HepG2 (cell line): Measurements from ENCODE around the gene ARHGAP45. TPM values are rescaled to one million over a fixed set of nuclear protein-coding genes. Genes with fewer than 3 reads are reported as not detected.

Source experiments
- ATF7 ChIP-seq, 2 experiments: fragments of 450-650 bp in 1 of 2; sonication (generic) in 1 of 2; formaldehyde crosslinking in 1 of 2; IDR thresholded peaks; 2 replicates each; pipeline versions ENCODE4 v1.4.0 to v1.6.1; 2016 to 2020; ENCODE audit warnings: antibody characterized with exemption in 1 of 2, mild to moderate bottlenecking in 1 of 2, missing genetic modification reagents in 1 of 2
- BORCS8-MEF2B ChIP-seq: sonication (generic); formaldehyde crosslinking; IDR thresholded peaks from 2 replicates; pipeline ENCODE4 v1.8.0; 2022; ENCODE audit warnings: mild to moderate bottlenecking, missing genetic modification reagents
- CBFB ChIP-seq: sonication (generic); formaldehyde crosslinking; IDR thresholded peaks from 2 replicates; pipeline ENCODE4 v1.4.0; 2020; ENCODE audit warnings: missing genetic modification reagents
- GFI1 ChIP-seq: sonication (generic); formaldehyde crosslinking; IDR thresholded peaks from 2 replicates; pipeline ENCODE4 v1.5.0; 2020; ENCODE audit warnings: missing genetic modification reagents, mild to moderate bottlenecking, borderline replicate concordance
- KLF15 ChIP-seq: sonication (generic); formaldehyde crosslinking; IDR thresholded peaks from 2 replicates; pipeline ENCODE4 v1.8.1; 2023; ENCODE audit warnings: borderline replicate concordance, mild to moderate bottlenecking, inconsistent platforms, missing genetic modification reagents, mixed read lengths
- MTERF4 ChIP-seq: sonication (generic); formaldehyde crosslinking; IDR thresholded peaks from 2 replicates; pipeline ENCODE4 v1.8.0; 2023; ENCODE audit warnings: mild to moderate bottlenecking, missing genetic modification reagents
- MTF2 ChIP-seq: sonication (generic); formaldehyde crosslinking; IDR thresholded peaks from 2 replicates; pipeline ENCODE4 v1.5.0; 2020; ENCODE audit warnings: missing genetic modification reagents, borderline replicate concordance
- PCBP1 ChIP-seq: fragments of 200-400 bp; formaldehyde crosslinking; IDR thresholded peaks from 2 replicates; pipeline ENCODE4 v1.6.1; 2017; ENCODE audit warnings: mild to moderate bottlenecking, low read depth, low read length, borderline replicate concordance
- PCBP2 ChIP-seq: fragments of 200-400 bp; formaldehyde crosslinking; optimal IDR thresholded peaks from 2 replicates; pipeline ENCODE3; 2018; ENCODE audit warnings: low read length, low read depth; ENCODE audit not compliant: poor library complexity, severe bottlenecking
- RARA ChIP-seq: IDR thresholded peaks from 2 replicates; pipeline ENCODE4 v1.6.1; 2016; ENCODE audit warnings: missing genetic modification reagents, missing compliant biosample characterization
- RBFOX2 ChIP-seq: fragments of 200-400 bp; formaldehyde crosslinking; IDR thresholded peaks from 2 replicates; pipeline ENCODE4 v1.6.1; 2017; ENCODE audit warnings: low read depth, mild to moderate bottlenecking, low read length
- RCOR2 ChIP-seq: IDR thresholded peaks from 2 replicates; pipeline ENCODE4 v1.6.1; 2016; ENCODE audit warnings: missing biosample characterization, missing genetic modification reagents
- SALL2 ChIP-seq: sonication (generic); formaldehyde crosslinking; IDR thresholded peaks from 2 replicates; pipeline ENCODE4 v1.8.1; 2023; ENCODE audit warnings: mild to moderate bottlenecking, missing genetic modification reagents, inconsistent platforms
- ZBTB34 ChIP-seq: sonication (generic); formaldehyde crosslinking; IDR thresholded peaks from 2 replicates; pipeline ENCODE4 v1.8.0; 2022; ENCODE audit warnings: mild to moderate bottlenecking, missing genetic modification reagents
- ZBTB7B ChIP-seq: sonication (generic); formaldehyde crosslinking; IDR thresholded peaks from 2 replicates; pipeline ENCODE4 v1.4.0; 2020; ENCODE audit warnings: missing genetic modification reagents
- ZNF142 ChIP-seq: sonication (generic); formaldehyde crosslinking; IDR thresholded peaks from 2 replicates; pipeline ENCODE4 v1.4.0; 2020; ENCODE audit warnings: missing genetic modification reagents
- ZNF747 ChIP-seq: sonication (generic); formaldehyde crosslinking; IDR thresholded peaks from 2 replicates; pipeline ENCODE4 v1.8.1; 2023; ENCODE audit warnings: missing genetic modification reagents, mild to moderate bottlenecking, borderline replicate concordance
- polyA plus RNA-seq, 8 experiments: library from polyadenylated mRNA; depleted of rRNA in 3 of 8; stranded (reverse) in 7 of 8; unstranded in 1 of 8; fragments of >200 nt; fragmentation: Illumina TruSeq in 4 of 8; extraction: Trizol in 4 of 8; gene quantifications; 2 replicates each; pipeline versions ENCODE4 v1.2.1 to v1.2.3, GENCODE V29; 2011 to 2016; ENCODE audit warnings: low read depth in 4 of 8, missing spikeins in 1 of 8, mixed read lengths in 1 of 8; ENCODE audit not compliant: insufficient read depth in 1 of 8
- total RNA-seq, 5 experiments: library from RNA; depleted of rRNA; stranded (reverse); fragments of >200 nt; fragmentation: Illumina TruSeq; extraction: Trizol; gene quantifications; 2 replicates each; pipeline ENCODE4 v1.2.3, GENCODE V29; 2016; ENCODE audit warnings: low read depth in 1 of 5
- TF ChIP-seq, protein P1 (sequence below): sonication (generic); formaldehyde crosslinking; IDR thresholded peaks from 2 replicates; pipeline ENCODE4 v1.4.0; 2020; ENCODE audit warnings: missing genetic modification reagents

ARHGAP45 gene
- total and polyA plus RNA-seq, 2 of the 13 experiments (the other 11 are each of a cell fraction or from before 2014, with no cell fraction given) = 0.84 to 32.0 TPM

- TF ChIP-seq ZNF142 (CRISPR knock-in tag) (no peak), ATF7 (IDR thresholded peaks at IDR 0.05) (no peak), ATF7 (CRISPR knock-in tag; IDR thresholded peaks at IDR 0.05) (no peak), KLF15 (0 out of 2 replicates have a peak, but pooled peaks have one; percentile 66), ZNF747 (0 out of 2 replicates have a peak, but pooled peaks have one; percentile 8), BORCS8-MEF2B (CRISPR knock-in tag) (no peak), PCBP2 (no peak), GFI1 (CRISPR knock-in tag) (no peak), ZBTB34 (CRISPR knock-in tag) (0 out of 2 replicates have a peak, but pooled peaks have one; percentile 19), RCOR2 (0 out of 2 replicates have a peak, but pooled peaks have one; percentile 17), PCBP1 (0 out of 2 replicates have a peak, but pooled peaks have one; percentile 78), SALL2 (CRISPR knock-in tag) (no peak), RBFOX2 (peak; percentile 73; the same call in 1 of the 2 replicates), RARA (CRISPR knock-in tag) (0 out of 2 replicates have a peak, but pooled peaks have one; percentile 15), ZBTB7B (CRISPR knock-in tag) (peak; percentile 52; the same call in 1 of the 2 replicates), MTF2 (CRISPR knock-in tag) (no peak), CBFB (CRISPR knock-in tag) (peak; percentile 94), MTERF4 (CRISPR knock-in tag) (no peak)
- TF ChIP-seq, protein P1, sequence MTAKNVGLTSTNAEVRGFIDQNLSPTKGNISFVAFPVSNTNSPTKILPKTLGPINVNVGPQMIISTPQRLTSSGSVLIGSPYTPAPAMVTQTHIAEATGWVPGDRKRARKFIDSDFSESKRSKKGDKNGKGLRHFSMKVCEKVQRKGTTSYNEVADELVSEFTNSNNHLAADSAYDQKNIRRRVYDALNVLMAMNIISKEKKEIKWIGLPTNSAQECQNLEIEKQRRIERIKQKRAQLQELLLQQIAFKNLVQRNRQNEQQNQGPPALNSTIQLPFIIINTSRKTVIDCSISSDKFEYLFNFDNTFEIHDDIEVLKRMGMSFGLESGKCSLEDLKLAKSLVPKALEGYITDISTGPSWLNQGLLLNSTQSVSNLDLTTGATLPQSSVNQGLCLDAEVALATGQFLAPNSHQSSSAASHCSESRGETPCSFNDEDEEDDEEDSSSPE (CRISPR knock-in tag) = 0 out of 2 replicates have a peak, but pooled peaks have one; percentile 37
Measured at GRCh38 chr19:1028062-1028926, 38.7 kb upstream of the ARHGAP45 start (continued).
